Sigmoid colon (tissue), 4 donors: ENCODE results near the gene IPCEF1.

Source experiments
- CTCF ChIP-seq, 4 experiments: fragments of 450-650 bp in 3 of 4; fragments of 200-600 bp in 1 of 4; IDR thresholded peaks; one replicate each; pipeline ENCODE4 v1.5.1; 2016 to 2019; ENCODE audit warnings: antibody characterized with exemption in 4 of 4, mild to moderate bottlenecking in 3 of 4, moderate library complexity in 2 of 4
- EP300 ChIP-seq, 4 donors: sonication (generic); formaldehyde crosslinking; IDR thresholded peaks; one replicate each; pipeline ENCODE4 v1.6.1; 2017; ENCODE audit warnings: antibody characterized with exemption in 4 of 4
- POLR2A ChIP-seq, 2 donors: fragments of 450-650 bp; IDR thresholded peaks; one replicate each; pipeline ENCODE4 v1.6.1; 2016; ENCODE audit warnings: antibody characterized with exemption in 2 of 2, mild to moderate bottlenecking in 2 of 2, moderate library complexity in 2 of 2
- POLR2AphosphoS5 ChIP-seq, 4 donors: sonication (generic); formaldehyde crosslinking; IDR thresholded peaks; one replicate each; pipeline ENCODE4 v1.6.1; 2017; ENCODE audit warnings: antibody characterized with exemption in 4 of 4

GRCh38 chr6:154363821-154364220 is 7.2 kb upstream of the IPCEF1 start:
- no peak for TF ChIP-seq CTCF (IDR thresholded peaks at IDR 0.05)
- TF ChIP-seq POLR2A (IDR thresholded peaks at IDR 0.05) = no peak
- no peak for TF ChIP-seq EP300 (IDR thresholded peaks at IDR 0.05)
- no peak for TF ChIP-seq POLR2AphosphoS5 (IDR thresholded peaks at IDR 0.05)
